22Rv1 (cell line): ENCODE data around the gene BCCIP.

Experiments used
- CTCF ChIP-seq: fragments of 450-650 bp; IDR thresholded peaks from 2 replicates; pipeline ENCODE4 v1.5.1; 2017; ENCODE audit warnings: mild to moderate bottlenecking
- ZFX ChIP-seq: fragments of 450-650 bp; IDR thresholded peaks from 2 replicates; pipeline ENCODE4 v1.6.1; 2017; ENCODE audit warnings: antibody characterized with exemption, borderline replicate concordance

- TF ChIP-seq CTCF (no peak), ZFX (no peak)
Measured at GRCh38 chr10:125838802-125839575, 15.6 kb downstream of the BCCIP start.
